ENCODE results near the gene BID.

- no peak for TF ChIP-seq POLR2AphosphoS5 (IDR thresholded peaks at IDR 0.05; ENCODE audit: low read depth, low read length)
- no peak for TF ChIP-seq CTCF (IDR thresholded peaks at IDR 0.05 in 2 of 3, conservative IDR thresholded peaks at IDR 0.05 in 1 of 3; ENCODE audit: borderline replicate concordance in 1 of 3, insufficient read depth in 1 of 3, low read depth in 2 of 3, low read length in 2 of 3)
- TF ChIP-seq, protein P1, sequence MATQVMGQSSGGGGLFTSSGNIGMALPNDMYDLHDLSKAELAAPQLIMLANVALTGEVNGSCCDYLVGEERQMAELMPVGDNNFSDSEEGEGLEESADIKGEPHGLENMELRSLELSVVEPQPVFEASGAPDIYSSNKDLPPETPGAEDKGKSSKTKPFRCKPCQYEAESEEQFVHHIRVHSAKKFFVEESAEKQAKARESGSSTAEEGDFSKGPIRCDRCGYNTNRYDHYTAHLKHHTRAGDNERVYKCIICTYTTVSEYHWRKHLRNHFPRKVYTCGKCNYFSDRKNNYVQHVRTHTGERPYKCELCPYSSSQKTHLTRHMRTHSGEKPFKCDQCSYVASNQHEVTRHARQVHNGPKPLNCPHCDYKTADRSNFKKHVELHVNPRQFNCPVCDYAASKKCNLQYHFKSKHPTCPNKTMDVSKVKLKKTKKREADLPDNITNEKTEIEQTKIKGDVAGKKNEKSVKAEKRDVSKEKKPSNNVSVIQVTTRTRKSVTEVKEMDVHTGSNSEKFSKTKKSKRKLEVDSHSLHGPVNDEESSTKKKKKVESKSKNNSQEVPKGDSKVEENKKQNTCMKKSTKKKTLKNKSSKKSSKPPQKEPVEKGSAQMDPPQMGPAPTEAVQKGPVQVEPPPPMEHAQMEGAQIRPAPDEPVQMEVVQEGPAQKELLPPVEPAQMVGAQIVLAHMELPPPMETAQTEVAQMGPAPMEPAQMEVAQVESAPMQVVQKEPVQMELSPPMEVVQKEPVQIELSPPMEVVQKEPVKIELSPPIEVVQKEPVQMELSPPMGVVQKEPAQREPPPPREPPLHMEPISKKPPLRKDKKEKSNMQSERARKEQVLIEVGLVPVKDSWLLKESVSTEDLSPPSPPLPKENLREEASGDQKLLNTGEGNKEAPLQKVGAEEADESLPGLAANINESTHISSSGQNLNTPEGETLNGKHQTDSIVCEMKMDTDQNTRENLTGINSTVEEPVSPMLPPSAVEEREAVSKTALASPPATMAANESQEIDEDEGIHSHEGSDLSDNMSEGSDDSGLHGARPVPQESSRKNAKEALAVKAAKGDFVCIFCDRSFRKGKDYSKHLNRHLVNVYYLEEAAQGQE (IDR thresholded peaks at IDR 0.05; ENCODE audit: low read depth), result no peak
- TF ChIP-seq POLR2A (IDR thresholded peaks at IDR 0.05; ENCODE audit: borderline replicate concordance, extremely low read depth, insufficient read depth, insufficient read length), result no peak
- TF ChIP-seq JUND (IDR thresholded peaks at IDR 0.05), result no peak
- TF ChIP-seq YY1 (IDR thresholded peaks at IDR 0.05; ENCODE audit: extremely low read depth, insufficient replicate concordance, low read depth, low read length), result no peak
- TF ChIP-seq EZH2phosphoT487 (IDR thresholded peaks at IDR 0.05; ENCODE audit: borderline replicate concordance), result no peak
- TF ChIP-seq EZH2 (IDR thresholded peaks at IDR 0.05), result no peak
- TF ChIP-seq ZNF274 (IDR thresholded peaks at IDR 0.05; ENCODE audit: low read depth, low read length), result no peak
- no peak for TF ChIP-seq ATF3 (IDR thresholded peaks at IDR 0.05)
Measured at GRCh38 chr22:17728786-17729185, 45.5 kb downstream of the BID start.
